ENCODE results near the gene LGMN. TPM values are rescaled to one million over a fixed set of nuclear protein-coding genes. Genes with fewer than 3 reads are reported as not detected.
"Not testable (repeated sequence)": the region's sequence is repeated elsewhere in the genome, so short reads cannot be mapped to it uniquely, and the experiment has no call there.

The LGMN gene
- total and polyA plus RNA-seq, 4 donors, result 86.0 to 164 (median 97.8) TPM

GRCh38 chr14:92683041-92683440 is 65.4 kb downstream of the LGMN start:
- Histone ChIP-seq H3K4me3 (ENCODE audit: low read length in 2 of 2) (no peak overlapping the region), H3K4me1 (ENCODE audit: control insufficient read depth in 1 of 2, insufficient read depth in 2 of 2, low read length in 2 of 2) (no peaks in the 10 kb centered on the region), H3K27ac (ENCODE audit: low read depth in 1 of 2, low read length in 2 of 2) (no peak overlapping the region), H3K27me3 (ENCODE audit: control insufficient read depth in 1 of 2, insufficient read depth in 2 of 2, low read length in 1 of 2) (no peaks in the 10 kb centered on the region), H3K9me3 (ENCODE audit: control insufficient read depth, low read length) (no peaks in the 10 kb centered on the region), H3K36me3 (ENCODE audit: control insufficient read depth in 1 of 2, insufficient read depth in 2 of 2, low read length in 1 of 2) (peaks cover 0 to 6% of the 10 kb centered on the region in 2 donors)
- WGBS, 2 donors, result 92 to 93% methylated on average over 8 of the region's 8 CpGs
- intact Hi-C loops (cut with DNase I), result loop anchor here (5.0 to 10.0 kb wide), 2 partner anchors 551 to 558 kb away; partner anchors contain the start of genes CPSF2 (in 1 of the 2) and NDUFB1 (in 1 of the 2)
- DNase-seq, result peak; percentile 15 to 55
- no peak for ATAC-seq (ENCODE audit: low FRiP score)

DNA sequence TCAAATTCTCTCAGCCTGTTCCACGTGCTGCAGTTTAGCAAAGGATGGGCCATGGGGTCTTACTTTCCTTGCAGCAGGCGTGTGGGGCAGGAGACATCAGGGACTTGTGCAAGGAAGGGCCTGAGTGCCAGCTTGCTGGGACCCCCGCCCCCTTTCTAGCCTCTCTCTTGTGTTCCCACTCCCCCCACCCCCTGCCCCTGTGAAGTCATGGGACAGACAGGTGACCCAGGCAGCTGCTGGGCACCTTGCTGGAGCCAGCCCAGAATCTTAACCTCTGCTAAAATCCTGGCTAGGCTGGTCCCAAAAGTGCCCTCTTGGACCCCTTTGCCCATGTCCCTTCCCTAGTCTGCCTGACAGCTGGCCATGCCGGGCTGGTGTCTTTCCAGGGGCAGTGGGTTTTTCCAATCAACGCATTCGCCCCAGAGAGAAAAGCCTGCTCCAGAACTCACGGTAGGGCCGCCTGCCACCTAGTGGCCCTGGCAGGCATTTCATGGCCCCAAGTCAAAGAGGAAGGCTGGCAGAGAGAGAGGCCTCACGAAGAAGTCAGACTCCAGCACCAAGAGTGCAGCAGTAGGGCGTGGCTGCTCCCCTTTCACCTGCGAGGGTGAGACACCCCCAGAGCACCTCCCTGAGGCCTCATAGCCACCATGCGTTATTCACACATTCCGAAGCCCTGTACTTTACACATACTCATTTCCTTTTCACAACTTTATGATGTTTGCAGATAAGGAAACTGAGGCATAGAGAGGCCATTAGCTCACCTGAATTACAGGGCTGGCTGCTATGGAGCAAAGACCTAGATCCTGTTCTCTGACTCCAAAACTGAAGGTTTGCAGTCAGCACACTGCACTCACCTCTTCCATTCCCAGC is 67.4 kb downstream of the LGMN start:
- H3K4me1 ChIP-seq (ENCODE audit: control insufficient read depth in 1 of 2, insufficient read depth in 2 of 2, low read length in 2 of 2), result no peaks in the 10 kb centered on the region
- H3K4me3 ChIP-seq (ENCODE audit: low read length in 2 of 2), result no peak overlapping the region
- H3K27me3 ChIP-seq (ENCODE audit: control insufficient read depth in 1 of 2, insufficient read depth in 2 of 2, low read length in 1 of 2), result no peaks in the 10 kb centered on the region
- peaks cover 3 to 6% of the 10 kb centered on the region in 2 donors for H3K36me3 ChIP-seq (ENCODE audit: control insufficient read depth in 1 of 2, insufficient read depth in 2 of 2, low read length in 1 of 2)
- H3K9me3 ChIP-seq (ENCODE audit: control insufficient read depth, low read length), result no peaks in the 10 kb centered on the region
- 26% methylated on average over 13 of the region's 13 CpGs for WGBS, 2 donors
- no peak overlapping the region for H3K27ac ChIP-seq (ENCODE audit: low read depth in 1 of 2, low read length in 2 of 2)
- DNase-seq, result peak; percentile 84 to 92
- ATAC-seq (ENCODE audit: low FRiP score), result peak; percentile 76
- intact Hi-C loops (cut with DNase I), result loop anchor here (5.0 to 10.0 kb wide), 2 partner anchors 549 to 556 kb away; partner anchors contain the start of genes CPSF2 (in 1 of the 2) and NDUFB1 (in 1 of the 2)

DNA sequence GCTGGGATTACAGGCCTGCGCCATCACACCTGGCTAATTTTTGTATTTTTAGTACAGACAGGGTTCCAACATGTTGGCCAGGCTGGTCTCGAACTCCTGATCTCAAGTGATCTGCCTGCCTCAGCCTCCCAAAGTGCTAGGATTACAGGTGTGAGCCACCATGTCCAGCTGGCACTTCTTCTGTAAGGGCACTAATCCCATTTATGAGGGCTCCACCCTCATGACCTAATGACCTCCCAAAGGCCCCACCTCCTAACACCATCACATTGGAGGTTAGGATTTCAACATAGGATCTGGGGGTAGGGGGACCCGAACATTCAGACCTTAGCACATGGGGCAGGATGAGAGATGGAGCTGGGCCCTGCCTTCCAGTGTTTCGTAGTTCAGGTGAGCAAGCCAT is 68.1 kb downstream of the LGMN start:
- not testable (repeated sequence) for H3K27me3 ChIP-seq (ENCODE audit: control insufficient read depth in 1 of 2, insufficient read depth in 2 of 2, low read length in 1 of 2); H3K4me3 ChIP-seq (ENCODE audit: low read length in 2 of 2); H3K4me1 ChIP-seq (ENCODE audit: control insufficient read depth in 1 of 2, insufficient read depth in 2 of 2, low read length in 2 of 2); H3K36me3 ChIP-seq (ENCODE audit: control insufficient read depth in 1 of 2, insufficient read depth in 2 of 2, low read length in 1 of 2); ATAC-seq (ENCODE audit: low FRiP score); H3K9me3 ChIP-seq (ENCODE audit: control insufficient read depth, low read length); H3K27ac ChIP-seq (ENCODE audit: low read depth in 1 of 2, low read length in 2 of 2)
- peak; percentile 4 for DNase-seq
- intact Hi-C loops (cut with DNase I), result loop anchor here (5.0 to 10.0 kb wide), 2 partner anchors 548 to 556 kb away; partner anchors contain the start of genes CPSF2 (in 1 of the 2) and NDUFB1 (in 1 of the 2)
- WGBS, 2 donors, result 85 to 89% methylated on average over 4 of the region's 4 CpGs

- Histone ChIP-seq H3K27me3 (ENCODE audit: control insufficient read depth in 1 of 2, insufficient read depth in 2 of 2, low read length in 1 of 2) (no peaks in the 10 kb centered on the region), H3K4me3 (ENCODE audit: low read length in 2 of 2) (no peak overlapping the region), H3K36me3 (ENCODE audit: control insufficient read depth in 1 of 2, insufficient read depth in 2 of 2, low read length in 1 of 2) (peaks cover 3 to 6% of the 10 kb centered on the region in 2 donors), H3K27ac (ENCODE audit: low read depth in 1 of 2, low read length in 2 of 2) (no peak overlapping the region), H3K9me3 (ENCODE audit: control insufficient read depth, low read length) (no peaks in the 10 kb centered on the region), H3K4me1 (ENCODE audit: control insufficient read depth in 1 of 2, insufficient read depth in 2 of 2, low read length in 2 of 2) (no peaks in the 10 kb centered on the region)
- DNase-seq (peak; percentile 41 to 43), ATAC-seq (ENCODE audit: low FRiP score) (no peak)
- WGBS, 2 donors, result 89 to 90% methylated on average over 4 of the region's 4 CpGs
- intact Hi-C loops (cut with DNase I), result no loop called here
These were observed 69.2 kb downstream of the LGMN start for GRCh38 chr14:92679246-92679645.

- peaks cover 3 to 6% of the 10 kb centered on the region in 2 donors for H3K36me3 ChIP-seq (ENCODE audit: control insufficient read depth in 1 of 2, insufficient read depth in 2 of 2, low read length in 1 of 2)
- intact Hi-C loops (cut with DNase I), result no loop called here
- H3K4me1 ChIP-seq (ENCODE audit: control insufficient read depth in 1 of 2, insufficient read depth in 2 of 2, low read length in 2 of 2), result no peaks in the 10 kb centered on the region
- H3K4me3 ChIP-seq (ENCODE audit: low read length in 2 of 2), result no peak overlapping the region
- DNase-seq (peak; percentile 14 to 55), ATAC-seq (ENCODE audit: low FRiP score) (no peak)
- H3K27me3 ChIP-seq (ENCODE audit: control insufficient read depth in 1 of 2, insufficient read depth in 2 of 2, low read length in 1 of 2), result no peaks in the 10 kb centered on the region
- H3K9me3 ChIP-seq (ENCODE audit: control insufficient read depth, low read length), result no peaks in the 10 kb centered on the region
- H3K27ac ChIP-seq (ENCODE audit: low read depth in 1 of 2, low read length in 2 of 2), result no peak overlapping the region
- 81 to 93% methylated on average over 5 of the region's 5 CpGs for WGBS, 2 donors
These were observed 69.7 kb downstream of the LGMN start for GRCh38 chr14:92678766-92679165.

DNA sequence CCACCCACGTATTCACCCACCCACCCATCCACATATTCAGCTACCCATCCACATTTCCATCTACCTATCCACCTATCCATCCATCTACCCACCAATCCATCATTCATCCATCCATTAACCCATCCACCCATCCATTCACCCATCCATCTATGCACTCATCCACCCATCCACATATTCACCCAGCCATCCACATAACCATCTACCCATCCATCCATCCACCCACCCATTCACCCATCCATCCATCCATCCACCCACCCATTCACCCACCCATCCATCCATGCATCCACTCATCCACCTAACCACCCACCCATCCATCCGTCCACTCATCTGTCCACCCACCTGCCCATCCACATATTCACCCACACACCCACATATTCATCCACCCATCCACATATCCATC is 70.5 kb downstream of the LGMN start:
- Histone ChIP-seq H3K36me3 (ENCODE audit: control insufficient read depth in 1 of 2, insufficient read depth in 2 of 2, low read length in 1 of 2) (peaks cover 3 to 6% of the 10 kb centered on the region in 2 donors), H3K4me1 (ENCODE audit: control insufficient read depth in 1 of 2, insufficient read depth in 2 of 2, low read length in 2 of 2) (no peaks in the 10 kb centered on the region), H3K9me3 (ENCODE audit: control insufficient read depth, low read length) (no peaks in the 10 kb centered on the region), H3K27me3 (ENCODE audit: control insufficient read depth in 1 of 2, insufficient read depth in 2 of 2, low read length in 1 of 2) (no peaks in the 10 kb centered on the region), H3K4me3 (ENCODE audit: low read length in 2 of 2) (no peak overlapping the region), H3K27ac (ENCODE audit: low read depth in 1 of 2, low read length in 2 of 2) (no peak overlapping the region)
- ATAC-seq (ENCODE audit: low FRiP score) (no peak), DNase-seq (peak; percentile 9 to 10)
- WGBS, 2 donors, result 96 to 97% methylated on average over 2 of the region's 2 CpGs
- intact Hi-C loops (cut with DNase I), result no loop called here

- Histone ChIP-seq H3K27ac (ENCODE audit: low read depth in 1 of 2, low read length in 2 of 2) (no peak overlapping the region), H3K9me3 (ENCODE audit: control insufficient read depth, low read length) (no peaks in the 10 kb centered on the region), H3K36me3 (ENCODE audit: control insufficient read depth in 1 of 2, insufficient read depth in 2 of 2, low read length in 1 of 2) (peaks cover 3 to 4% of the 10 kb centered on the region in 2 donors), H3K27me3 (ENCODE audit: control insufficient read depth in 1 of 2, insufficient read depth in 2 of 2, low read length in 1 of 2) (no peaks in the 10 kb centered on the region), H3K4me1 (ENCODE audit: control insufficient read depth in 1 of 2, insufficient read depth in 2 of 2, low read length in 2 of 2) (no peaks in the 10 kb centered on the region), H3K4me3 (ENCODE audit: low read length in 2 of 2) (no peak overlapping the region)
- intact Hi-C loops (cut with DNase I), result no loop called here
- 82% methylated on average over 4 of the region's 4 CpGs for WGBS, 2 donors
- ATAC-seq (ENCODE audit: low FRiP score) (no peak), DNase-seq (peak; percentile 44 to 48)
These were observed 71.2 kb downstream of the LGMN start for GRCh38 chr14:92677087-92677668.

- Histone ChIP-seq H3K9me3 (ENCODE audit: control insufficient read depth, low read length) (no peaks in the 10 kb centered on the region), H3K27me3 (ENCODE audit: control insufficient read depth in 1 of 2, insufficient read depth in 2 of 2, low read length in 1 of 2) (no peaks in the 10 kb centered on the region), H3K36me3 (ENCODE audit: control insufficient read depth in 1 of 2, insufficient read depth in 2 of 2, low read length in 1 of 2) (peaks cover 3 to 4% of the 10 kb centered on the region in 2 donors), H3K4me1 (ENCODE audit: control insufficient read depth in 1 of 2, insufficient read depth in 2 of 2, low read length in 2 of 2) (no peaks in the 10 kb centered on the region), H3K4me3 (ENCODE audit: low read length in 2 of 2) (no peak overlapping the region), H3K27ac (ENCODE audit: low read depth in 1 of 2, low read length in 2 of 2) (no peak overlapping the region)
- ATAC-seq (ENCODE audit: low FRiP score), result no peak
- intact Hi-C loops (cut with DNase I), result no loop called here
- DNase-seq, result peak; percentile 49 to 67
- 90 to 94% methylated on average over 8 of the region's 8 CpGs for WGBS, 2 donors
These were observed 71.9 kb downstream of the LGMN start for GRCh38 chr14:92676403-92677086.

Data from aorta (tissue), 5 donors.